NCI-H524 (cell line): Measurements from ENCODE around the gene SPOCK1.
"Not testable (repeated sequence)": the region's sequence is repeated elsewhere in the genome, so short reads cannot be mapped to it uniquely, and the experiment has no call there.

Experiments
- DNase-seq, 2 experiments: peaks; one replicate each; lab custom pipeline; 2025; lab: John Stamatoyannopoulos, UW

The SPOCK1 gene

GRCh38 chr5:136953346-136954069 lies 545.6 kb downstream of the SPOCK1 start:
- not testable (repeated sequence) for DNase-seq

- no peak for DNase-seq
Observed at GRCh38 chr5:136927571-136927970, 571.6 kb downstream of the SPOCK1 start.

- DNase-seq, result no peak
Observed at GRCh38 chr5:136926073-136926472, 573.1 kb downstream of the SPOCK1 start.
